KG1 (cell line): Measurements from ENCODE around the gene NUDT16L1.

Experiments used
- DNase-seq: peaks from one replicate; lab custom pipeline; 2025; lab: John Stamatoyannopoulos, UW

Gene NUDT16L1

DNA sequence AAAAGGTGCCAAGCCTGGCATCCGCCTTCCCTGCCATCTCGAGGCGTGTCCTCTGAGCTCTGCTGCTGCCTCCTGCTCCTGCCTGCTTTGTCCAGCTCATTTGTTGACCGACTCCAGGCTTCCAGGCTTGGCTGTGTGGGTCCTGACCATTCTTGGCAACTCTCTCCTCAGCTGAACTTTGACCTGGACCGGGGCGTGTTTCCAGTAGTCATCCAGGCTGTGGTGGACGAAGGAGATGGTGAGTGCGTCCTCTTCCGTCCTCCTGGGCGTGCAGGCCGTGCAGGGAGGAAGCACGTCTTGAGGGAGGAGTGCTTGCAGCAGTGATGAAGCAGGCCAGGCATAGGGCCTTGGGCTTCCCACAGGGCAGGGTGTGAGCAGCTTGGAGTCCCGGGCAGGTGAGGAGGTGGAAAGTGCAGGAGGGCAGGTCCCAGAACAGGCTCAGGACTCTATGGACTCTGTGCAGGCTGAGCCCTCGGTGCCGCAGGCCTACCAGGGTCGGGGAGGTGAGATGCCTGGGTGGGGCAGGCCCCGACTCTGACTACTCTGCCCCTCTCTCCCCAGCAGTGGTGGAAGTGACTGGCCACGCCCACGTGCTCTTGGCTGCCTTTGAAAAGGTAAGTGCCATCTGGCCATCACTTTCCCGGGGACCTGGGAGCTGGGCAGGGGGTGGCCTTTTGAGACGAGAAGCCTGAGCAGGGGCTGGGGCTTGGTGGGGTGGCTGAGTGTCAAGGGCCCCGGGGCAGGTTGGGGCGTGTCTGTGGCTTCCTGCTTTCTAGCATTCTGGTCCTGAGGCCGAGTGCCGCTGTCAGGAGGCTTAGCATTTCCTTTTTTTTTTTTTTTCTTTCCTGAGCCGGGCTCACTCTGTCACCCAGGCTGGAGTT, 28.6 kb upstream of the NUDT16L1 start:
- DNase-seq, result peak; percentile 56

DNA sequence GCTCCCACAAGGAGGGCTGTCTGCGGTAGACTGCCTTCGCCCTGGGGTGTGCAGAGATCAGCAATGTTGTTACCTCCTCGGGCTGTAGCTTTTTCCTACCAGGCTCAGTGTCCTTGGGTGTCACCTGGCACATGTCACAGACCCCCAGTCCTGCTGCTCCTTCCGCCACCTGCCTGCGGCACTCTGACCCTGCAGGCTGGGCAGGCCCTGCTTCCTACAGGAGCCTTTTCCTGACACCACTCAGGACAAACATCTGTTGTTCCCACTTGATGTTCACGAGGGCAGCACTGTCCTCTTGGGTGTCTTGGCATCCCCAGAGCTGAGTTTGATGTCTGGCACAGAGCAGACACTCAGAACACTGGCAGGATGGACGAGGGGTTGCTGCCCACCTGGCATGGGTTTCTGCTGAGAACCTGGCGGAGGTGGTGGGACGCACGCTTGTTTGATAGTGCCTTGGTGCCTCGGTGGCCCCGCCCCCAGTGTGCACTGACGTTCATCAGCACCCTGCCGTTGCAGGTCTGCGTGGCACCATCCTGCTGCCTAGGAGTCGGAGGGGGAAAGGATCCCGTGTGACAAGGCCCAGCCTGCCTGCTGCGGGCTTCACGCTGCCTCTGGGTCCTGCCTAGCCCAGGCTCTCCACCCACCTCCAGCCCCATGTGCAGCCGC, 26.7 kb upstream of the NUDT16L1 start:
- DNase-seq, result no peak

DNA sequence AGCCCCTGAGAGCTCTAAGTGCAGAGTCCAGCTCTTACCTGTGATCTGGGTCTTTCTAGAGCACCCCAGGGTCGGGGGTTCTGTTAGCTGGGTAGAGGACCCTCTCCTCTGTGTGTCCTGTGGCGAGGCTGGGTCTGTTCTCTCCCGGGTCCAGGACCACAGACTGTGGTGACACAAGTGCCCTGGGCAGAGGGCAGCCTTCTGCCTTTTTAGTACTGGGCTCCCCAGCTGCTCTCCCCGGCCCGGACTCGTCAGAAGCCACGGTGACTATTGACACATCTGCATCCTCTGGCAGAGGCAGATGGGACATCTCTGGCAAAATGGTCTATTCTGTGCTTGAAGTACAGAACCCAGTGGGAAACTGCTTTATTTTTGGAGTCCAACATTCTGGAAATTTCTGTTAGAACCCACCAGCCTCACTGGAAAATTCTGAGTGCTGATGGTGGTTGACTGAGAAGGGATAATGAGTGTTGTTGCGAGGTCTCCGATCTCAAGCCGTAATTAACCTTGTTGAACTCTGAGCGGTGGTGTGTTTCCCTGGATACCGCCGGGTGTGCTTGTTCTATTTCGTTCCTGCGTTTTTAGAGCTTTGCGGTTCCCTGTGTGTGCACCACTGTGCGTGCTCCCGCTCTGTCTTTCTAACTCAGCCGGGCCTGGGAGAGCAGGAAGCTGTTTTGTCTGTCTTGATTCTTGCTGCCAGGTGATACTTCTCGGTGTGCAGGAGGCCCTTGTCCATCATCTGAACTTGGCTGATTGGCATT, 26.0 kb upstream of the NUDT16L1 start:
- DNase-seq, result no peak

DNA sequence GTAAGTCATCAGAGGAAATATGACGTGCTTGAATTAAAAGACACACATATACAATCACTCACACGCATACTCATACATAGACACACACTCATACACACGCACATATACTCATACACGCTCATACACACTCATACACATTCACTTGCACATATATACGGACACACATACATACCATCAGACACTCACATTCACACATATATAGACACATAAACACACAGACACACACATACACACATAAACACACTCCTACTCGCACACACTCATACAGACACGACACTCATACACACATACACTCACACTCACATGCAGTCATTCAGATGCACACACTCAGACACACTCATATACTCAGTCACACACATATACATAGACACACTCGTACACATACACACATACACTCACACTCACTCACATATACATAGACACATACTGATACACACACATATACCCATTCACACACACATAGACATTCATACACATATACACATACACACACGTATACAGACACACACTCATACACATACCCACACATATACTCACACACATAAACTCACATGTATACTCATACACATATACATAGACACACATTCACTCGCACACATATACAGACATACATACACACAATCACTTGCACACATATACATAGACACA, 24.9 kb upstream of the NUDT16L1 start:
- DNase-seq, result no peak

DNA sequence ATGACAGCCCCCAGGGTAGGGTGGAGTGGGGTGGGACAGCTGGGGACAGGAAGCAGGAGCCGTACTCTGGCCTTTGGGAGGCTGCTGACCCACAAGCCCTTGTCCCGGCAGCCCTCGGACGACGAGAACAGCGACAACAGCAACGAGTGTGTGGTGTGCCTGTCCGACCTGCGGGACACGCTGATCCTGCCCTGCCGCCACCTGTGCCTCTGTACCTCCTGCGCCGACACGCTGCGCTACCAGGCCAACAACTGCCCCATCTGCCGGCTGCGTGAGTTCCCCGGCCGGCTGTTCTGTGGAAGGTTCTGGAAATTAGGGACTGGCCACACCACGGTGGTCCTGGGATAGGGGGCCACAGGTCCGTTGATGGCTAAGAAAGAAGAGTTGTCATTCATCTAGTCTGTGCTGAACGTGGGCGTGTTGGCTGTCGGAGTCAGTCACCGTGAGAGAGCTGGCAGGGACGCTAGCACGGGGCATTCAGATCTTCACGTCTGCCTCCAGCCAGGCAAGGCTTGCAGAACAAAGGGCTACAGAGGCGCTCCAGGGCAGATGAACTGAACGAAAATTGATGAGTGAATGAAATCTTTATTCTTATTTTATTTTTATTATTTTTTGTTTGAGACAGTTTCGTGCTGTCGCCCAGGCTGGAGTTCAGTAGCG, 19.8 kb upstream of the NUDT16L1 start:
- no peak for DNase-seq

DNA sequence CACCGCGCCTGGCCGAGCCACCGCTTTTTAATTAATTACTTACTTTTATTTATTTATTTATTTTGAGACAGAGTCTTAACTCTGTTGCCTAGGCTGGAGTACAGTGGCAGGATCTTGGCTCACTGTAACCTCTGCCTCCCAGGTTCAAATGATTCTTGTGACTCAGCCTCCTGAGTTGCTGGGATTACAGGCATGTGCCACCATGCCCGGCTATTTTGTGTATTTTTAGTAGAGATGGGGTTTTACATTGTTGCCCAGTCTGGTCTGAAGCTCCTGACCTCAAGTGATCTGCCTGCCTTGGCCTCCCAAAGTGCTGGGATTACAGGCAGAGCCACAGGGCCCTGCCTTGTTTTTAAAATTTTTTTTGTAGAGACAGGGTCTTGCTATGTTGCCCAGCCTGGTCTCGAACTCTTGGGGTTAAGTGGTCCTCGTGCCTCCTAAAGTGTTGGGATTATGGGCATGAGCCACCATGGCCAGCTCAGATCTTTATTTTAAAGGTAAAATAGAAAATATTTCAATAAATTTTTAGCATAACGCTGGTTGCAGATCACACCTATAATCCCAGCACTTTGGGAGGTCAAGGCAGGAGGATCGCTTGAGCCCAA, 18.3 kb upstream of the NUDT16L1 start:
- DNase-seq, result no peak

DNA sequence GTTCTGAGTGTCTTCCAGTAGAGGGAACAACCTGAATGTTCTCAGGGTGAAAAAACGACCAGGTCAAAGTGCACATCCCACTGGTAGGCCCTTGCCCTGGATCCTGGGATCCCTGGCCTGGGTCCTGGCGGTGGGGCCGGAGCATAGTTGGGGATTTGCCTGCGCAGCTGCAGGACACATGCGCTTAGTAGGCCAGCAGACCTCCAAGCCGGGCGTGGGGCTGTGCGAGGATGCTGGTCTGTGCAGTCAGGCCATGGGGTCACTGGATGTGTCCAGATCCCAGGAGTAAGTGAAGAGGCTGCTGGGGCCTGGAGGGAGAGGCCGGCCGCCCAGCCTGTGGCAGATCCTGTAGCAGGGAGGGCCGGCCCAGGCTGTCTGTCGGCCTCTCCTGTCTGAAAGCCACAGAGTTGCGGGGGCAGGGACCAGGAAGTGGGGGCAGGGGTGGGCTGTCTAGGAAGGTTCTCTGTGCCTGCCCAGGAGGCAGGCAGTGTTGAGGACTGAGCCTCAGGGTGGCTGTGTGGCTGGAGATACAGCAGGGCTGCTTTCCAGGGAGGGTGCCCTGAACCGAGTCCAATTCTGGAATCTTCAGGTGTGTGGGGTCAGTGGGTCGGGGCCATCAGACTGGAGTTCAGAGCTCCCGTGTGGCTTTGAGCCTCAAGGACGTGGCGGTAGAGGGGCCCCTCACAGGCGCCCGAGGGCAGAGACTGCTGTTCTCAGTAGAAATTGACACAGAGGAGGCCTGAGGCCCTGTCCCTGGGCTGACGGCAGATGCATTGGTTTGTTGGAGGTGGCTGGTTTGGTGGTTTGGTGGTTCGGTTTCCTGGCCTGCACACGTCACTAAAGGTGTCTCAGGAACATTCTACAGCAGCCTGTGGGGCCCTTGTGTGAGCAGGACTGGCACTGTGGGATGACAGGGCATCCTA, 17.2 kb upstream of the NUDT16L1 start:
- DNase-seq, result peak; percentile 64

DNA sequence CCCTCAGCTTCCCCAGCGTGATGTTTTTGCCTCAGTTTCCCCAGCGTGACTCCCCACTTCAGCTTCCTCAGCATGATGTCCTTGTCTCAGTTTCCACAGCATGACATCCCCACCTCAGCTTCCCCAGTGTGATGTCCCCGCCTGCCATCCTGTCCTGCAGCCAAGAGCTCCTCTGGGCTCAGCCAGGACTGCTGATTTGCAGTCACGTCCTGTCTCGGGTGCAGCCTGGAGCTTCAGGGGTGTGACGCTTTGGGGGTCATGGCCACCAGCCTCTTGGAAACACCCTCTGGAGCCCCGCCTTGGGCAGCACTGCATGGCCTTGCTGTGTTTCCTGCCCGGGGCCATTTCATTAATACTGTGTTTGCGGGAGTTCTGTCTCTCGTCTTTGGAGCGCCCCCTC, 16.5 kb upstream of the NUDT16L1 start:
- no peak for DNase-seq

DNA sequence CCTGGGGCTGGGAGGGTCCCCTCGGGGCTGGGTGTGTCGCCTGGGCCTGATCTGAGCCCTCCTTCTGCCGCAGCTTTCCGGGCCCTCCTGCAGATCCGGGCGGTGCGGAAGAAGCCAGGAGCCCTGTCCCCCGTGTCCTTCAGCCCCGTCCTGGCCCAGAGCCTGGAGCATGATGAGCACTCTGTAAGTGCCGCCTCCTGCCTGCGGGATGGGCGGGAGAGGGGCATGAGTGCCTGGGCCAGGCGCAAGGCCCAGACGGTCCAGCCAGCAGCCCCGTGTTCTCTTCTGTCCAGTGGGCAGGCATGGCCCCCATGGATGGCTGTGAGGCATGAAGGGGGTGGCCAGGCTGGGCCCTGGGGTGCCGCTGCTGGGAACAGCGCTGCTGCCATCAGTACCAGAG, 16.0 kb upstream of the NUDT16L1 start:
- no peak for DNase-seq

DNA sequence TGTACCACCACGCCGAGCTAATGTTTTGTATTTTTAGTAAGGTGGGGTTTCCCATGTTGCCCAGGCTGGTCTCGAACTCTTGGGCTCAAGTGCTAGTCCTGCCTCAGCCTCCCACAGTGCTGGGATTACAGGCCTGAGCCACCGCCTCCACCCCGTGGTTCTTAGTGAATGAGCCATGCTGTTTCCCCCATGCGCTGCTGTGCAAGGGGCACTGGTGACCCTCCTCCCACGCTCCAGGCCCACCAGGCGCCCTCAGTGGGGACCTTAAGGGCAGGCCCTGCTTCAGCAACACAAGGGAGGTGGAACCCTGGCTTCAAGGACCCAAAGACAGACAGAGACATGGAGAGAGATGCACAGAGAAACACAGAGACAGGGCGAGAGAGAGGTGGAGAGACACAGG, 15.4 kb upstream of the NUDT16L1 start:
- DNase-seq, result no peak

DNA sequence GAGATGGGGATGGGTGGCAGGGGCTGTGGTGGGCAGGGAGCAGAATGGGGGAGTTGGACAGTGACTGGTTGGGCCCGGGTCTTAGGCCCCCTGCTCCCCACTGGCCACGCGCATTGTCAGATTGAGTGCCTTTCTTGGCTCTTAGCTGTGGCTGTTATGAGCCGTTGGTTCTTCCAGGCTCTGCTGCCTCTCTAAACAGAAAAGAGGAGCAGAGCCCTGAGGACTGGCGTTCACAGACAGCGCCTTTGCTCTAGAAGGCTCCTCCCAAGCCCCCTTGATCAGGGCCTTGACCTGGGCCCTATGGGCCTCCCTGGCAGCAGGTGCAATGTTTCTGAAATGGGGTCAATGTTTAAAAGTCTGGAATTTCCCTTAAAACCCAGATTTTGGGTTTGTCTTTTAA, 14.8 kb upstream of the NUDT16L1 start:
- DNase-seq, result no peak

DNA sequence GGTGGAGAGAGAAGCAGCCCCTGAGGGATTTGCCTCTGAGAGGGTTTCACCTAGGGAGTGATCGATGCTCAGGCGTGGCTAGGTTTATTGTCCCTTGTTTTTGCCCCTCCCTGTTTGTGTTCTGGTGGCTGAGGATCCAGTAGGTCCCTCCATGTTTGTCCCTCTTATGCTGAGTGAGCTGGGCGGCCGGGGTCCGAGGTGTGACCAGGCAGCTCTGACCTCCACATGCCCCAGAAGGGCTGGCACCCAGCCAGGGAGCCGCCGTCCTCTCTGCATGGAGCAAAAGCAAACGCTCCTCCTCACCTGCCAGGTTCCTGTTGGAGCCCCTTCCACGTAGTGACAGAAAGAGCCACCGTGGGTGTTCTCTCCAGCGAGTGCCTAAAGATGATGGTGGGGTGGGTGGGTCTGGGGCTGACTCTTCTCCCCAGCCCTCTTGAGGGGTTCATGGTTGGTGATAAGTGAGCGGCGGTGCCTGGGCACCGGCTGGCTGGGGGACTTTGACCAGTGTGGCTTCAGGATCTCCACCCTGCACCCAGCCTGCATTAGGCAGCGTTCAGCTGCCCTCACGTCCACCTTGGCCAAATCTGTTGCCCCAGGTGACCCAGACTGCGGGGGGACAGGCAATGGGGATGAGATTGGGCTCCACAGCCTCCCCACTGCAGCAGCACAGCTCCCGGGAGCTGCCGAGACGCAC, 14.1 kb upstream of the NUDT16L1 start:
- DNase-seq, result no peak

DNA sequence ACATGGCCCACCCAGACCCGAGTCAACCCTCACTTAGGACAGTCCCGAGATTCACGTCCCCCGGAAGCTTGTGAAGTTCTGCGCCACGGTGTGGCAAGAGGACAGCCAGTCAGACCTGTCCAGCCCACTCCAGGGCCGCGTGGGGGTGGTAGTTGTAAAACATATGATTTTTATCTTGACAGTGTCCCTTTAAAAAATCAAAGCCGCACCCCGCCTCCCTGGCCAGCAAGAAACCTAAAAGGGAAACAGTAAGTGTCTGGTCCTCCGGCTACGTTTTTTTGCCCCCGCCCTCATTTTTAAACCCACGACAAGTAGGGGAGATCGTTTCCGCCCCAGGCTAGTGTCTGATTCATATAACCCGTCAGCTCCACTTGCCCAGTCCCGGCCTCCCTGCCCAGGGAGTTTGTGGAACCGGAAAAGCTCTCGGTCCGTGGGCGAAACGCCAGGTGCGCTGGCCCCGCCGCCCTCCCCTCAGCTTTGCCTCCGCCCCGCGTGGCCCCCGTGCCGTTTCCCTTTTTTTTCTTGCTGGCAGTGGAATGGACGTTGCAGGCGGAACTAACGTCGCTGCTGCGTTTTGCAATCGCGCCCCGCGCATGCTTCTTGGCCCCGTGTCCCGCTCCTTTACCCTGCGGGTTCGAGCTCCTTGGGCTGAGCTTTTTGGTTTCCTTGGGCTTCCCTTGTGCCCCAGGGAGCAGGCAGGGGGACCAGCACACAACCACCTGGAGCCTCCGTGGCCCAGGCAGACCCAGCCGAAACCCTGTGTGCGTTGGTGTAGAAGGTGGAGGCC, 13.3 kb upstream of the NUDT16L1 start:
- no peak for DNase-seq

DNA sequence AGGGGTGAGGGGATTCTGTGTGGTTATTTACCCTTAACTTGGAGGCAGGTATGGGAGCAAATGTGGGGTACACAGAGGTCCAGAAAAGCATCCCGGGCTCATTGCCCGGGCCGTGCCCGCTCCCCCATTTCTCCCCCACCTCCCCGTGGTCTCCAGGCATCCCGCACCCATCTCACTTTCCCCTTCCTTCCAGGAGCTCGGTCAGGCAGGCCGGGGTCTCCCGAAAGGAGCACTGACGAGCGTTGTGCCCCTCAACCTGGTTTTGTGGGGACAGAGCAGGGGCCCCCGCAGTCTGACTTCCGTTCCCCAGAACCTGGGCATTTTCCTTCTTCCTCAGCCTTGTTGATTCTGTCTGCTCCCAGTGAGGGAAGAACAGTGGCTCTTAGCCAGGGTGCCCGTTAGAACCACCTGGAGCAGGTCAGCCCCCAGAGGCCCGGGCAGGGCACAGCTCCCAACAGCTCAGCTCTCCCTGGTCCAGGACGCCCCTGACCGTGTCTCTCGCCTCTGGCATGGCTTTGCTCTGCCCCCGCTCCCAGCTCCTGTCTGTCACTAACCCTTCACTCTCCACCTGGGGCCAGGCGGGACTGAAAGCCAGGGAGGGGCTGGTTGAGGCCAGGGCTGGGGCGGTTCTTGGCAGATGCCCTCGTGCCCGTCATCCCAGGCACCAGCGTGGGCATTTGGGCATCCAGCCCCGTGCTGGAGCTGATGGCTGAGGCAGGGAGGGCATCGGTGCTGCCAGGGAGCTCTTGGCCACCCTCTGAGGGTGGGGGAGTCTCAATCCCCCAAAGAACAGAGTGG, 12.5 kb upstream of the NUDT16L1 start:
- no peak for DNase-seq

DNA sequence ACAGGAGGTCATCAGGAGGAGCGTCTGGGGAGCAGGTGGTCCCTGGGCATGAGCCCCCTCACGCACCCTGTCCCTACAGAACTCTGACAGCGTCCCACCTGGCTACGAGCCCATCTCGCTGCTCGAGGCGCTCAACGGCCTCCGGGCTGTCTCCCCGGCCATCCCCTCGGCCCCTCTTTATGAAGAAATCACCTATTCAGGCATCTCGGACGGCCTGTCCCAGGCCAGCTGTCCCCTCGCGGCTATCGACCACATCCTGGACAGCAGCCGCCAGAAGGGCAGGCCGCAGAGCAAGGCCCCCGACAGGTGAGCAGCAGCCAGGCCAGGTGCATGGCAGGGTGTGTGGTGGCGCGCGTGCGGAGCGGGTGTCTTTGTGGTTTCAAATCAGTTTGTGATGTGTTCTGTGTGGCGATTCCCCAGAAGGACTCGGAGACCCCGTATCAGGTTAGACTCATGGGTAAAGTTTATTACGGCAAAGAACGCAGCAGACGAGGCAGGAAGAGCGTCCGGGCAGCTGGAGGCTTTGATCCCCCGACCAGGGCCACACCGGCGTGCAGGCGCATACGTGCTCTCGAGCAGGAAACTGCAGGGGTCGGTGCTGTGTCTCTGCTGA, 11.8 kb upstream of the NUDT16L1 start:
- no peak for DNase-seq

DNA sequence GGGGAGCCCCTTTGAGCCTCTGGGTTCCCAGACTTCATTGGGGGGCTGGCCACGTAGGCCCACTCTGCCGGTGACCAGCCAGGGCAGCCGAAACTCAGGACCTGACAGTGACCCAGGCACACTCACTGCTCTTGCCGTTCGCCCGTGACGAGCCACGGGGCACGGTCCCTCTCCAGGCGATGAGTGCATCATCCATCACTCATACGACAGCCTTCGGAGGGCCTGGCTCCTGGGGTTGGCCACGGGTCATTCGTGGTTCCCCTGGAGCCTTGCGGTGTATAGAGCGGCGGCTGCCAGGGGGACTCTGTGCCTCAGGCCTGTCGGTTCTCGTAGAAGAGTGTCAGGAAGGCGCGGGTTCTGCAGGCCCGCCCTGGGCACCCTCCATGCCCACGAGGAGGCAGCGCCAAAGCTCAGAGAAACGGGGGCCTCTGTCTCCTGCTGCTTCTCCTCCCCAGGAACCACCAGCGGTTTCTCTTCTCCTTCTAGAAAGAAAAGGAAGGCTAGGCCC, 11.2 kb upstream of the NUDT16L1 start:
- no peak for DNase-seq

DNA sequence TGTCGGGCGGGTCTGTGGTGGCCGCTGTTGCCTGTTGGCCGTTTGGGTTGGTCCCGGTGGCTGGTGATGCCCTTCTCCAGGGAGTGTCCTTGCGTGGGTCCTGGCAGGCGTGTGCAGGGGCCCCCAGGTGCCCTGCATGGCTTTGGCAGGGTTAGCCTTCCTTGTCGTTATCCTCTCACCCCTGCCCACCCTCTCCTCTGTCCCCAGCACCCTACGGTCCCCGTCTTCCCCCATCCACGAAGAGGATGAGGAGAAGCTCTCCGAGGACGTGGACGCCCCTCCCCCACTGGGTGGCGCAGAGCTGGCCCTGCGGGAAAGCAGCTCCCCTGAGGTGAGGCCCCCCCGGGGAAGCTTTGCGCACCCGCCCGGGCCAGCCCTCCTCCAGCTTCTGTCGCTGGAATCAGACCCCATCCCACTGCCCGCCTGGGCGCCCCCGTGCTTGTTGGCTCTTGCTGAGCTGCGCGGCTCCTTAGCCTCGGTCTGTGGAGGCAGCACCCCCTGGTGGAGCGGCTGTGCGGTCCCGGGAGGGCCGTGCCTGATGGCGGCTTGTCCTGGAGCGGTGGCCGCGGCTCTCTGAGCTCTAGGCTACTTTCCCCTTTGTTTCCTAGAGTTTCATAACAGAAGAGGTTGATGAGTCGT, 10.6 kb upstream of the NUDT16L1 start:
- no peak for DNase-seq
